Measurements from ENCODE around the gene ZNF804A. TPM values are rescaled to one million over a fixed set of nuclear protein-coding genes. Genes with fewer than 3 reads are reported as not detected.

Gene ZNF804A
- total and polyA plus RNA-seq, 2 of the 4 experiments (the other 2 are of a cell fraction) = 2.2 to 2.7 TPM

DNA sequence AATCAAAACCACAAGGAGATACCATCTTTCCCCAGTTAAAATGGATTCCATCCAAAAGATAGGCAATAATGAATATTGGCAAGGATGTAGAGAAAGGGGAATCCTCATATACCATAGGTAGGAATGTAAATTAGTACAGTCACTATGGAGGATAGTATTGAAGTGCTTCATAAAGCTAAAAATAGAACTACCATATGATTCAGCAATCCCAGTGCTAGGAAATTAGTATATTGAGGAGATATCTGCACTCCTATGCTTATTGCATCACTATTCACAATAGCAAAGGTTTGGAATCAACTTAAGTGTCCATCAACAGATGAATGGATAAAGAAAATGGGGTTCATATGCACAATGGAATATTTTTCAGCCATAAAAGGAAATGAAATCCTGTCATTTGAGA is 251.2 kb downstream of the ZNF804A start:
- no peak overlapping the region for H4K91ac ChIP-seq (ENCODE audit: insufficient read depth, low read depth, low read length)
- H3K9ac ChIP-seq (ENCODE audit: low read depth, low read length) = no peak overlapping the region
- no peaks in the 10 kb centered on the region for H3K79me1 ChIP-seq (ENCODE audit: low read depth in 1 of 2, low read length in 2 of 2)
- POLR2A ChIA-PET (ENCODE audit: unreplicated experiment) = no interaction called here
- H4K20me1 ChIP-seq (ENCODE audit: insufficient read depth, low read length) = no peaks in the 10 kb centered on the region
- H3K36me3 ChIP-seq (ENCODE audit: control insufficient read depth, insufficient read depth, low read length) = no peaks in the 10 kb centered on the region
- no peak overlapping the region for H3K23ac ChIP-seq (ENCODE audit: low read depth, low read length)
- in situ Hi-C loops (cut with MboI; ENCODE audit: low sequenced_read_pairs) = no loop called here
- H3K14ac ChIP-seq (replicated peaks; ENCODE audit: low read depth, low read length) = no peak overlapping the region
- TF ChIP-seq CEBPB (IDR thresholded peaks at IDR 0.05; ENCODE audit: low read depth, low read length) = peak; percentile 82
- no peak for TF ChIP-seq BHLHE40 (IDR thresholded peaks at IDR 0.05; ENCODE audit: low read depth, low read length)
- no peak overlapping the region for H2AK9ac ChIP-seq (replicated peaks; ENCODE audit: low read depth, low read length, poor library complexity)
- no peak overlapping the region for H2AFZ ChIP-seq (replicated peaks; ENCODE audit: low read length, poor library complexity)
- CTCF ChIA-PET = no interaction called here
- H3K56ac ChIP-seq (ENCODE audit: extremely low read depth, insufficient read depth, low read length) = no peak overlapping the region
- H3K4me2 ChIP-seq (ENCODE audit: low read depth, low read length) = no peak overlapping the region
- H3K4ac ChIP-seq (ENCODE audit: low read depth, low read length) = no peak overlapping the region
- H3K4me1 ChIP-seq (ENCODE audit: control insufficient read depth, insufficient read depth, low read length) = no peaks in the 10 kb centered on the region
- no peak overlapping the region for H2AK5ac ChIP-seq (ENCODE audit: low read depth, low read length)
- dilution Hi-C loops (cut with HindIII; ENCODE audit: low sequenced_read_pairs, unreplicated experiment) = no loop called here
- no peak overlapping the region for H4K5ac ChIP-seq (ENCODE audit: low read depth, low read length)
- no peaks in the 10 kb centered on the region for H3K9me1 ChIP-seq (ENCODE audit: insufficient read depth, low read length)
- H3K27me3 ChIP-seq (ENCODE audit: control insufficient read depth, insufficient read depth, low read length) = no peaks in the 10 kb centered on the region
- H2BK120ac ChIP-seq (ENCODE audit: low read depth, low read length) = no peak overlapping the region
- ATAC-seq (ENCODE audit: low read depth) (no peak), DNase-seq (peak; percentile 38)
- H2BK5ac ChIP-seq (ENCODE audit: low read depth, low read length, poor library complexity, severe bottlenecking) = no peak overlapping the region
- H4K8ac ChIP-seq (ENCODE audit: low read depth in 2 of 2, low read length in 2 of 2) = no peak overlapping the region
- H3K4me3 ChIP-seq (ENCODE audit: insufficient read depth, low read depth, low read length) = no peak overlapping the region
- H2BK15ac ChIP-seq (ENCODE audit: low read depth, low read length) = no peak overlapping the region
- intact Hi-C loops (cut with micrococcal nuclease) = no loop called here
- H3K18ac ChIP-seq (ENCODE audit: low read depth, low read length) = no peak overlapping the region
- H2BK20ac ChIP-seq (ENCODE audit: low read depth, low read length) = no peak overlapping the region
- BruUV-seq (replicated peaks) = no TSS peak
- no peaks in the 10 kb centered on the region for H3K9me3 ChIP-seq (ENCODE audit: control insufficient read depth, insufficient read depth, low read length)
- no peak overlapping the region for H3K27ac ChIP-seq (ENCODE audit: insufficient read depth, low read length)
